HG03342 (cell line): ENCODE measurements around the gene DEGS2.
"Not testable (repeated sequence)": the region's sequence is repeated elsewhere in the genome, so short reads cannot be mapped to it uniquely, and the experiment has no call there.

Source experiments
- ATAC-seq: cut with Tn5 transposase; IDR thresholded peaks from one replicate; pipeline ENCODE4 v1.9.1; 2021; ENCODE audit warnings: mild to moderate bottlenecking, moderate library complexity; ENCODE audit not compliant: unreplicated experiment

Gene DEGS2

DNA sequence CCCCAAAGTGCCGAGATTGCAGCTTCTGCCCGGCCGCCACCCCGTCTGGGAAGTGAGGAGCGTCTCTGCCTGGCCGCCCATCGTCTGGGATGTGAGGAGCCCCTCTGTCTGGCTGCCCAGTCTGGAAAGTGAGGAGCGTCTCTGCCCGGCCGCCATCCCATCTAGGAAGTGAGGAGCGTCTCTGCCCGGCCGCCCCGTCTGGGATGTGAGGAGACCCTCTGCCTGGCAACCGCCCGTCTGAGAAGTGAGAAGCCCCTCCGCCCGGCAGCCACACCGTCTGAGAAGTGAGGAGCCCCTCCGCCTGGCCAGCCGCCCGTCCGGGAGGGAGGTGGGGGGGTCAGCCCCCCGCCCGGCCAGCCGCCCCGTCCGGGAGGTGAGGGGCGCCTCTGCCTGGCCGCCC, 21.2 kb upstream of the DEGS2 start:
- not testable (repeated sequence) for ATAC-seq

DNA sequence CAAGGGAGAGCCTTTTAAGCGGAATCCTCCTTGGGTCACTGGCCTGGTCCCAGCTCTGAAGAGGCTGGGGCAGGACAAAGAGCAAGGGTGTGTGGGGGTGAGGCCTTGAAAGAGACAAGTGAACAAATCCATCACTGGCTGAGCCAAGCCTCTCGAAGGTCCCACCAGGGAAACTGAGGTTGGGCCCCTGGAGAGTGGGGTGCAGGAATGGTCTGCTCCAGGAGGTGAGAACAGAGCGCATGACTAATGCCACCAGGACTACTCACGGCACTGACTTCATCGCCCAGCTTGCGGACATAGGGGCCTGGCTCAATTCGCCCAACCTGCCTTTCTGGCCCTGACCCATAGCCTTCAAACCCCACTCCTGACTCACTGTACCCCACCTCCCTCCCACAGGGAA, 19.2 kb upstream of the DEGS2 start:
- ATAC-seq = no peak

DNA sequence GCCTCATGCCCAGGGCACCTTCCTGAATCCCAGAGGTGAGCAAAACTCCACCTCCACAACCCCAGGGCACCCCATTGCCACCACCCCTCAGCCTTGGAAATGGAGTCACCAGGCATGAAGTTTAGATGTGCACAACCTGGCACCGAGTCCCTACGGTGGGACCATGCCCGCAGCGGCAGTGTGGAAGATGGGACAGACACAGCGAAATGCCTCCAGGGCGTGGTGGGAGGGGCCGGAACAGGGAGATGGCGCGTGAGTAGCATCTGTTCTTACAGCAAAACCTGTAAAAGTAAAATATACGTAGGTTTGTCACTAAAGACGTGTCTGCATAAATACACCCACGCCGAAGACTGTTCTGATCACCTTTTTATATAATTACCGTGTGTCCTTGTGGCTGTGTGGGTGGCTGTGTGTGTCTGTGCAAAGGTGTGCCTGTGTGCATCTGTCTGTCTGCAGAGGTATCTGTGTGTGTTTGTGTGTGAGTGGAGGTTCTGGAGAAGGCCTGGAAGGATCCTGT, 17.4 kb upstream of the DEGS2 start:
- no peak for ATAC-seq

DNA sequence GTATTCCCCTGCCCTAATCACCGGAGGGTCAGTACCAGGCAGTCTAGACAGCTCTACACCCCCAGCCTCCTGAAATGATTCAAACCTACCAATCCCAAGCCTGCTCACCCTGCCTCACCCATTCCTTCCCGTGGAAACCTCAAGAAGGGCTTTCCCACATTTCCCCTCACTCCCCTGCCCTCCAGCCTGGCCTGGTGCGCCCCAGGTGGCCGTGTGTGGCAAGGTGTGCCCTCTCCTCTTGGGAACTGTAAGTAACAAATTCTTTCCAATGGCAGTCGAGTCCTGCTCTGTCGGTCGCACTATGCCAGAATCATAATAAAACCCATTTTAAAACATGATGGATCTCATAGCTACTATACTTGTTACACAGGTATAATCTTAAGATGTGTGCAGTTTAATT, 13.9 kb upstream of the DEGS2 start:
- ATAC-seq = no peak

DNA sequence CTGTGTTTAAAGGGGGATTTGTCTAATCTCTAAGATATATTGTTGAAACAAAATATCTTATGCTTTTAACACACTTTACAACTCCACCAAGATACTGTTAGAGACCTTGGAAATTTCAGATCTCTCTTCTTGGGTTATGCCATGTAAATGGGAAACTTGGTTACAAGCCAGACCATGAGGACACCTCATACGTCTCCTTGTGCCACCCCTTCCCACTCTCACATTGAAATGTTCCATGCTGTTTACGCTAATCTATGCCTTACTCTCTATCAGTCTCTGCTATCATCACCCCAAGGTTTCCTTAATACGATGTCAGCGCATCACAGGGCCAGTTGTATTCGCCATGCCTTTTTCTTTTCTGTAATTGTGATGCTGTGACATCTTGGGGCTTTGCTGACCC, 13.4 kb upstream of the DEGS2 start:
- no peak for ATAC-seq

DNA sequence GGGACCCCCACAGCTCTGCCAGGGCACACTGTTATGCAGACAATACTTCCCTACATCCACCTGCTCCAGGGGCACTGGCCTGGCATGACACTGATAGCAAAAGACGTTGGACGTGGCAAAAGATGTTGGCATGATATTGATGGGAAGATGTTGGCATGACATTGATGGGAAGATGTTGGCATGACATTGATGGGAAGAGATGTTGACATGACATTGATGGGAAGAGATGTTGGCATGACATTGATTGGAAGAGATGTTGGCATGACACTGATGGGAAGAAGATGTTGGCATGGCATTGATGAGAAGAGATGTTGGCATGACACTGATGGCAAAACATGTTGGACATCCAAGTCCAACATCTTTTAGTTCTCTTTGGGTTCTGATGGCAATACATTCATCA, 11.4 kb upstream of the DEGS2 start:
- no peak for ATAC-seq

DNA sequence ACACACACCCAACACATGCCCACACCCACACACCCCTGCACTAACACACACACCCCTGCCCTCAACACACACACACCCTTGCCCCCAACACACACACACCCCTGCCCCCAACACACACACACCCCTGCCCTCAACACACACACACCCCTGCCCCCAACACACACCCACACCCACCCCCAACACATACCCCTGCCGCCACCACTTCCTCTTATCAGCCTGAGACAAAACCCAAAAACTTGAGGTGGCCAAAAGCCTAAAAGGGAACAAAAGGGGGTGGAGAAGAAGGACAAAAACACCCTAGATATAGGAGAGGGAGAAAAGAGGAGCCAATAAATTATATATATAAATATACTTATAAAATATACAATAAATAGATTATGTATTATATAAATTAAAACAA, 9.1 kb upstream of the DEGS2 start:
- no peak for ATAC-seq

DNA sequence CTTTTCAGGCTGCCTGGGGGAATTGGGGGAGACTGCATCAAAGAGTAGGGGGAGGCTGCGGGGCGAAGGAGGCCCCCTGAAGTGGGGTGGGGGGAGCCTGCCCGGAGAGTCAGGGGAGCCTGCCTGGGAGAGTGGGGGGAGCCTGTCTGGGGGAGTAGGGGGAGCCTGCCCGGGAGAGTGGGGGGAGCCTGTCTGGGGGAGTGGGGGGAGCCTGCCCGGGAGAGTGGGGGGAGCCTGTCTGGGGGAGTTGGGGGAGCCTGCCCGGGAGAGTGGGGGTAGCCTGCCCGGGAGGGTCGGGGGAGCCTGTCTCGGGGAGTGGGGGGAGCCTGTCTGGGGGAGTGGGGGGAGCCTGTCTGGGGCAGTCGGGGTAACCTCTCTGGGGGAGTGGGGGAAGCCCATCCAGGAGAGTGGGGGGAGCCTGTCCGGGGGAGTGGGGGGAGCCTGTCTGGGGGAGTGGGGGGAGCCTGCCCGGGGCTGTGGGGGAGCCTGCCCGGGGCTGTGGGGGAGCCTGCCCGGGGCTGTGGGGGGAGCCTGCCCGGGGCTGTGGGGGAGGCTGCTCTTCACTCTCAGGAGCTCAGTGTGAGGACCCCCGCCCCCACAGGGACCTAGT, 6.5 kb upstream of the DEGS2 start:
- ATAC-seq = no peak

DNA sequence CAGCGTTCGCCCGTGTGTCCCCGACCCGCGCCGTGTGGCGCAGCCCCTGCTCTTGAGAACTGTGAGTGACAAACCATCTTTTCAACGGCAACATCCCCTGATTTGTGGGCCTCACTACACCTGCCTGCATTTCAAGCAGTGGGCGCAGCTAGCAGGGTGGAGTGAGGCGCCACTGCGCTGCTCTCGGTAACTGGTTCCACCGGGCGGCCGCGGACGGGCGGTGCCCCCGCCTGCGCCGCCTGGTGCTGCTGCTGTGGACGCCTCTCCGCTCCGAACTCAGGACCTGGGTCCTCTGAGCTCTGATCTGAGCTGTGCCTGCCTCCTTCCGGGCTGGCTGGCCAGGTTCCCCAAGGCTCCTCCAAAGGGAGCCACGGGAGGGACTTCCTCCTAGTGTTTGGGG, 5.9 kb upstream of the DEGS2 start:
- no peak for ATAC-seq

DNA sequence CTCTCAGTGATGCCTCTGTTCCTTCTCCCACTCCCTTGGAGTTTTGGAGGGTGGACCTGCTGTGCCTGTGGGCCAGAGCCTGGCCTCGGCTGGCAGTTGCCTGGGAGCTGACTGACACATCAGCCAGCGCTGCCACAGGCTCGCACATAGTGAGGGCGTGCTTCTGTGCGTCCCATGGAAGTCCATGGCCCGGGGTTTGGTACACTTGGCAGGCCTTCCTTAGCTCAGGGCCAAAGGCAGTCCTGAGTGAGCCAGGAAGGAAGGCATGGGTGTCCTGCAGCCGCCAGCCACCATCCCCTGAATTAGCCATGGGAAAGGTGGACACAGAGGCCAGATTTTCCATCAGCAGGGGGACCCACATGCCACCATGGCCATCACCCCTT, 1.1 kb upstream of the DEGS2 start:
- ATAC-seq = no peak

DNA sequence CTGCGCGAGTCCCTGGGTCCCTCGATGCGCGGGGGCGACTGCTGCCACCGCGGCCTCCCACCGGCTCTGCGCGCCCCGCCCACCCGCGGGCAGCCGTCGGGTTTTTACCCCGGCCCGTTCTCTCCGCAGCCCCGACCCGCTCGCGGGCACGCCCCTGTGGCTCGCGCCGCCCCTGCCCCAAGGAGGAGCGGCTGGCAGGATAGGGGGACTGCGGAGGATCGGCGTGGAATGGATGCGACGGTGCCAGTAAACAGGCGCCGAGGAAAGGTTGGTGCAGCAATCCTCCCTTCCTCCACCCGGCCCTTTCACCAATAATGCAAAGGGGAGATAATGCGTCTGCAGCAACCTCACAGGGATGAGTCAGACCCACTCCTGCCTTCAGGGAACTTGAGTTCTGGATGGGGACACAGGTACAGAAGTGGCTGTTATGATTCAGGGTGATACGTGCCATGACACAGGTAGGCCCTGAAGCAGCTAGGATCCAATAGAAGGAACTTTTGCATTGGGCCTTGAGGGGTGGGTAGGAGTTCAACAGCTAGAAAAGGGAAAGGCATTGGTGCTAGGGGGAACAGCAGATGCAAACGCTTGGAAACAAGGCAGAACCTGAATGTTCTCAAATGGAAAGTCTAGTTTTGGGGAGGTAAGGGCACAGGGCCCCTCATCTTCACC, 554 bp upstream of the DEGS2 start:
- ATAC-seq = peak; percentile 27

DNA sequence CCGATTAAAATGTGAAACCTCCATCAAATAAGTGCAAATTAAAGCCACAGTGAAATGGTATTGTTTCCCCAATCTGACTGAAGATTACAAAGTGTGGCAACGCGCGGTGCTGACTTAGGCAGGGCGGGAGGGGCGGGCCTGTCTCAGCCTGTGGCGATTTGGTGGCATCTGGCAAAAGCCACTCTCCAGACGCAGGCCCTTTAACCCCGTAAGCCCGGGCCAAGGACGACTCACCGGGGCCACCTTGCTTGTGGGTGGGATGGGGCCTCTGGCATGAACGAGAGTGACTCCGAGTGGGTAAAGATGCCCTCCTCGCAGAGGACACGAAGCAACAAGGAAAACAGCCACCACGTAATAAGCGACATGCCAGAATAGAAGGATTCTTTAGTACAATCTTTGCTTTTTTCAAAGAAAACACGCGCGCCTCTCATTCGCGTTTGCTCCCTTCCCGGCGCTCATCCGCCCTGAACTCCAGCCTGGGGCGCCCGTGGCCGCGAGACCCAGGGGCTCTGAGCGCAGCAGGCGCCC, 815 bp downstream of the DEGS2 start:
- no peak for ATAC-seq

DNA sequence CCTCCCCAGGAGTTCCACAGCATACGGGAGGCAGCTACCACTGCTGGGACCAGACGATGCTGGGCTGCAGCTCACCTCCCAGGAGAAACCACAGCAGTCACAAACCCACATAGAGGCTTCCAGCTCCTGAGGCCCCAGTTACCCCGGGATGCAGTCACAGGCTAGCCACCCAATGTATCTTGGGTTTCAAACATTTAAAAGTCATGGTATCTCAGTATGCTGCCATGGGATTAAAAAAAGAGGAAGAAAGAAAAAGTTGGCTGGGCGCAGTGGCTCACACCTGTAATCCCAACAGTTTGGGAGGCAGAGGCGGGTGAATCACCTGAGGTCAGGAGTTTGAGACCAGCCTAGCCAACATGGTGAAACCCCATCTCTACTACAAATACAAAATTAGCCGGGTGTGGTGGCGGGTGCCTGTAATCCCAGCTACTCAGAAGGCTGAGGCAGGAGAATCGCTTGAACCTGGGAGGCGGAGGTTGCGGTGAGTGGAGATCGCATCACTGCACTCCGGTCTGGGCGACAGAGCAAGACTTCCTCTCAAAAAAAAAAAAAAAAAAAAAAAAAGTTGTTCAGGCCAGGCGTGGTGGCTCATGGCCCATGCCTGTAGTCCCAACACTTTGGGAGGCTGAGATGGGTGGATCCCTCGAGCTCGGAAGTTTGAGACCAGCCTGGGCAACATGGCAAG, 1.8 kb downstream of the DEGS2 start:
- ATAC-seq = not testable (repeated sequence)

DNA sequence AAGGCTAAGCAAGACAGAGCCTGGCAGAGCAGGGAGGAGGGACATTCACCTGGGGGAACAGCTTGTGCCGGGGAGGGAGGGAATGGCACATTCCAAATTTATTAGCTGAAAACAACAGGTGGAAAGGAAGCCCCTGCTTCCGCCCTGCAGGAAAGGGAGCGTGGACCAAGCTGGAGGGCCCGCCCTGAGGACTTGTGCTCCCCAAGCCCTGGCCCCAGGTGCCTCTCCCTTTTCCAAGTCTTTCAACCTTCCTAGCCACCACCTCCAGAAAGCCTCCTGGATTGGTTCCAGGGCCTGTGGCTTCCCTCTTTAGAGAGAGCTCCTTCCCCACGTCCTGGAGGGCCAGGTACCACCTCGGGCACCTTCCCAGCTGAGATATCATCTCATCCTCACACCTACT, 2.7 kb downstream of the DEGS2 start:
- ATAC-seq = no peak

DNA sequence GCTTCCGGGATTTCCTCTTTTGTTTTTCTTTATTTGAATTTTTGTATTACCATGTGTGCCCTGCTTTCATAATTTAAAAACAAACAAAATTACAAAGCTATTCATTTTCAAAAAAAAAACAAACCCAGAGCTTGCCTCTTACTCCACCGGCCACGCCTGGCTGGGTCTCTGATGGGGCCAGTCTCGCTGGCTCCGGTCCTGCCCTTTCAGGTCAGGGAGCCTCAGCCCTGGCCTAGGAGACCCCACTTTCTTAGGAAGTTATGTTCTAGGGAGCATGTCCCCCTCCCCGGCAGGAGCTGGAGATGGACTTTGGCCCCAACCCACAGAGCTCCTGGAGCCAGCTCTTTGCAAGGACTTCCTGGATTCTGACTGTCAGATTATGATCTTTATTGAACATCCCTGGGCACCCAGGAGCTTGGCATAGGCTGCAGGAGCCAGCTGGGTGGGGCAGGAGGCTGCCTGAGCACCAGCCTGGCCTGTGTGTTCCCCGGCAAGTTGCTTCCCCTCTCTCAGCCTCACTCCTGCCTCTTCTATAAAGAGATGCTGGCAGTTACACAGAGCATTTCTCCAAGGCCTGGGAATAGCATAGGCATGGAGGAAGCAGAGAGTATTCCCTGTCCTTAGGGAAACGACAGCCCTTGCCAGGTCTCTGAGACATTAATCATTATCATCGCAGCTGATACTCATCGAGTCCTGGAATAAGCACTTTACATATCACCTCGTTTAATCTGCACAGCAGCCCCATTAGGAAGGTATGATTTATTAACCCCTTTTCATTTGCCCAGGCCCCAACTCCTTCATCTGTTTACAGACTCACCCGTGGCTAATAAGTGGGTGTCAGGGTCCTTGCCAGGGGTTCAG, 3.5 kb downstream of the DEGS2 start:
- no peak for ATAC-seq

DNA sequence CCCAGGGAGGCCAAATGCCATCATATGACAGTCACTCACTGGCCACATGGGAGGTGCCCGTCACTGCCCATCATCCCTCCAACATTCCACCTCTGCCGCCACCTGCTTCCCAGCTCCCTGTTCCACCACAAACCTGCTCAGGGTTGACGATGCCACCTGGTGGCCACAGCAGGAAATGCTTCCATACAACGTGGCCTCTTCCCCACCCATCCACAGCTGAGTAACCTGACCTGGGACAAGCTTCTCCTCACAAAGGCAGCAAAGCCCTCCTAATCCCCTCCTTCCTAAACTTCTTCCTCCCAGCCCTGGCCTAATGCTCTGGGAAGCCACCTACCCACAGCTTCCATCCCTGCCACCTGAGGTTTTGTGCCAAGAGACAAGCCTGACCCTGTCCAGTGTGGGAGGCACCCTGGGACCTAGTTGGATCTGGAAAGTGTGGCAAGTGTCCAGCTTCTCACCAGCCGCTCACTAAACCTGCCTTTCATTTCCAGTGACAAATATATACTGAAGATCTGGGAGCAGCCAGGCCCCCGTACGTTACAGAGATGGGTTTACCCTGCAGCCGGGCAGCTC, 4.3 kb downstream of the DEGS2 start:
- no peak for ATAC-seq

DNA sequence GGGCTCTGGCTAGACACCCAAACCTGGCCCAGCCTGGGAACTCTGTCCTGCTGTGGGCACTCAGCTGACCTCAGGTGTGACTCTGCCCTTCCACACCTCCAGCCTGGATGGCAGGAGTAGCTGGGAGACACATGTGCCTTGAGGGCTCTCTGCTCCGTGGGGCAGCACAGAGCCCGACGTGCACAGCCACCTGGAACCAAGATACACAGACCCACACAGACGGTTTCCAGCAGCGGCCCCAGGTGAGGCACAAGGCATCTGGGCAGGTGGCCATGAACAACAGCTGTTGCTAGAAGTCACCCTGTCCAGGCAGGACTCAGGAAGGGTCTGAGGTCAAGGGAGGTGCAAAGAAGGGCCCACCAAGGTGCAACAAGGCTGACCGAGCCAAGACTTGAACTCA, 5.9 kb downstream of the DEGS2 start:
- no peak for ATAC-seq

DNA sequence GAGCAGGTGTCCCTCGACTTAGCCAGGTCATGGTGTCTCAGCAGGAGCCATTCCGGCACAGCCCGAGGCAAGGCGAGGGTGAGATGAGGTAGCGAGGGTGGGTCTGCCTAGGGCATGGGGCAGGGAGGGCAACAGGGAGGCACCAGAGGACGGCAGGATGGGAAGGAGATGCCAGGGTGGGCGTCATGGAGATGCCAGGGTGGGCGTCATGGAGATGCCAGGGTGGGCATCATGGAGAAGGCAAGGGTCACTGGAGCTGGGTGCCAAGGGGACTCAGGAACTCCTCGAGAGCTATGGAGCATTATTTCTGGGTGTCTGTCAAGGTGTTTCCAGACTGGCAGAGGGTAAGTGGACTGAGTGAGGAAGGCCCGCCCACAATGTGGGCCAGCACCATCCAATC, 7.4 kb downstream of the DEGS2 start:
- ATAC-seq = no peak

DNA sequence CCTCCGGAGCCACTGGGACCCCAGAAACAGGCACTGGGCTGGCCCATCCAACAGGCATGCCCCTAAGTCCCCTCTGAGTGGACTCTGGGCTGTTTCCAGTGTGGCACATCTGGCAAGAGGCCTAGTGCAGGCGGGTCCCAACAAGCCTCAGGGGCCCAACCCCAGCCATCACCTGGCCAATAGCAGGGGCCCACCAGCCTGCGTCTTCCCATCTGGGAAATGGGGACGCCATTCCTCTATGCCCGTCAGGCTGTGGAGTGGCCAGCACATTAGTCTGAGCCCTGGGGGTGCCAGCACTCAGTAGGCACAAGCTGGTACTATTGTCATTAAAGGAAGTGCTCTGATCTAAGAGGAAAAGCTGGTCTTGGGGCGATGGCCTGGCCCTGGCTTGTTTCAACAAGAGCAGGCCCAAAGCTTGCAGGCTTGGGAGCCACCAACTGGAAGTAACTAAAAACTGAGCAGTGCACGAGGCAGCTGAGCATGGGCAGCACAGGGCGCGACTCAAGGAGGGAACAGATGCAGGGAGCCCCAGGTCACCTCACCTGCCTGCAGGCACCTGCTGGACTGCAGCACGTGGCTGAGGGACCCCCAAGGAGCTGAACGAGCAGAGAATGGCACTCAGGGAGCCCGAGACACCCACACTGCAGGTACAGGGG, 8.4 kb downstream of the DEGS2 start:
- ATAC-seq = no peak
